ENCODE results near the gene ARL4A.

DNA sequence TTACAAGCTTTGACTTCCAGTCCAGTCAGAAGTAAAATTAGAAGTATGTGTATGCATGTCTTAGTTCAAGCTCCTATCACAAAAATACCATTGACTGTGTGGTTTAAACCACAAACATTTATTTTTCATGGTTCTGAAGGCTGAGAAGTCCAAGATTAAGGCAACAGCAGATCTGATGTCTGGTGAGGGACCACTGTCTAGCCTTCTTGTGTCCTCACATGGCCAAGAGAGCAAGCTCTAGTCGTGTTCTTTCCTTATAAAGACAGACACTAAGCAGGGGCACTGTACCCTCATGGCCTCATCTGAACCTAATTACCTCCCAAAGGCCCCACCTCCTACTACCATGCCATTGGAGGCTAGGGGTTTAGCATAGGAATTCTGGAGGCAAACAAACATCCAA is 41.3 kb upstream of the ARL4A start:
- TF ChIP-seq, protein P1, sequence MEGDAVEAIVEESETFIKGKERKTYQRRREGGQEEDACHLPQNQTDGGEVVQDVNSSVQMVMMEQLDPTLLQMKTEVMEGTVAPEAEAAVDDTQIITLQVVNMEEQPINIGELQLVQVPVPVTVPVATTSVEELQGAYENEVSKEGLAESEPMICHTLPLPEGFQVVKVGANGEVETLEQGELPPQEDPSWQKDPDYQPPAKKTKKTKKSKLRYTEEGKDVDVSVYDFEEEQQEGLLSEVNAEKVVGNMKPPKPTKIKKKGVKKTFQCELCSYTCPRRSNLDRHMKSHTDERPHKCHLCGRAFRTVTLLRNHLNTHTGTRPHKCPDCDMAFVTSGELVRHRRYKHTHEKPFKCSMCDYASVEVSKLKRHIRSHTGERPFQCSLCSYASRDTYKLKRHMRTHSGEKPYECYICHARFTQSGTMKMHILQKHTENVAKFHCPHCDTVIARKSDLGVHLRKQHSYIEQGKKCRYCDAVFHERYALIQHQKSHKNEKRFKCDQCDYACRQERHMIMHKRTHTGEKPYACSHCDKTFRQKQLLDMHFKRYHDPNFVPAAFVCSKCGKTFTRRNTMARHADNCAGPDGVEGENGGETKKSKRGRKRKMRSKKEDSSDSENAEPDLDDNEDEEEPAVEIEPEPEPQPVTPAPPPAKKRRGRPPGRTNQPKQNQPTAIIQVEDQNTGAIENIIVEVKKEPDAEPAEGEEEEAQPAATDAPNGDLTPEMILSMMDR (IDR thresholded peaks at IDR 0.05) = no peak
- no peak for TF ChIP-seq POLR2A (IDR thresholded peaks at IDR 0.05)

All from heart left ventricle (tissue), 13 donors.